ENCODE results near the gene SIAE. TPM values are rescaled to one million over a fixed set of nuclear protein-coding genes. Genes with fewer than 3 reads are reported as not detected.

Gene SIAE
- total and polyA plus RNA-seq, 2 experiments from 2014 or later, result 24.0 to 35.5 TPM

GRCh38 chr11:124678416-124678815 lies 4.9 kb upstream of the SIAE start:
- H3K79me2 ChIP-seq, result no peaks in the 10 kb centered on the region
- TF ChIP-seq CTCF (IDR thresholded peaks at IDR 0.05; ENCODE audit: poor library complexity), result no peak
- no peak for TF ChIP-seq EZH2 (IDR thresholded peaks at IDR 0.05; ENCODE audit: borderline replicate concordance)
- TF ChIP-seq EZH2phosphoT487 (IDR thresholded peaks at IDR 0.05; ENCODE audit: low read depth, severe bottlenecking, unreplicated experiment), result no peak
- WGBS (ENCODE audit: low lambda C conversion rate, missing lambda C conversion rate), result 92% methylated on average over 5 of the region's 5 CpGs
- H3K9me2 ChIP-seq (replicated peaks; ENCODE audit: insufficient read depth), result no peaks in the 10 kb centered on the region
- no peak overlapping the region for H3K27ac ChIP-seq
- no peaks in the 10 kb centered on the region for H4K20me1 ChIP-seq (ENCODE audit: insufficient read depth, poor library complexity, severe bottlenecking)
- no peaks in the 10 kb centered on the region for H3K36me3 ChIP-seq (replicated peaks; ENCODE audit: insufficient read depth, low read depth)
- no peaks in the 10 kb centered on the region for H3K27me3 ChIP-seq
- H2AFZ ChIP-seq, result no peak overlapping the region
- H3K9me3 ChIP-seq (ENCODE audit: low read depth), result peaks cover 6% of the 10 kb centered on the region
- no peak overlapping the region for H3K4me2 ChIP-seq
- no peak overlapping the region for H3K4me3 ChIP-seq
- no peak for DNase-seq (ENCODE audit: low spot score)
- peaks cover 6% of the 10 kb centered on the region for H3K4me1 ChIP-seq (ENCODE audit: insufficient read depth)

- 84% methylated on average over 2 of the region's 2 CpGs for WGBS (ENCODE audit: low lambda C conversion rate, missing lambda C conversion rate)
- Histone ChIP-seq H2AFZ (no peak overlapping the region), H4K20me1 (ENCODE audit: insufficient read depth, poor library complexity, severe bottlenecking) (no peaks in the 10 kb centered on the region), H3K27me3 (no peaks in the 10 kb centered on the region), H3K9me3 (ENCODE audit: low read depth) (no peaks in the 10 kb centered on the region), H3K9me2 (replicated peaks; ENCODE audit: insufficient read depth) (no peaks in the 10 kb centered on the region), H3K36me3 (replicated peaks; ENCODE audit: insufficient read depth, low read depth) (no peaks in the 10 kb centered on the region), H3K4me2 (no peak overlapping the region), H3K79me2 (no peaks in the 10 kb centered on the region), H3K27ac (no peak overlapping the region), H3K4me1 (ENCODE audit: insufficient read depth) (peaks cover 6% of the 10 kb centered on the region), H3K4me3 (no peak overlapping the region)
- no peak for TF ChIP-seq EZH2 (IDR thresholded peaks at IDR 0.05; ENCODE audit: borderline replicate concordance)
- TF ChIP-seq CTCF (IDR thresholded peaks at IDR 0.05; ENCODE audit: poor library complexity), result no peak
- TF ChIP-seq EZH2phosphoT487 (IDR thresholded peaks at IDR 0.05; ENCODE audit: low read depth, severe bottlenecking, unreplicated experiment), result no peak
- DNase-seq (ENCODE audit: low spot score), result no peak
Observed at GRCh38 chr11:124676386-124676785, 2.8 kb upstream of the SIAE start.

GRCh38 chr11:124674571-124674970 lies 1.0 kb upstream of the SIAE start:
- WGBS (ENCODE audit: low lambda C conversion rate, missing lambda C conversion rate), result 87% methylated on average over 5 of the region's 5 CpGs
- TF ChIP-seq CTCF (IDR thresholded peaks at IDR 0.05; ENCODE audit: poor library complexity) (no peak), EZH2 (IDR thresholded peaks at IDR 0.05; ENCODE audit: borderline replicate concordance) (no peak), EZH2phosphoT487 (IDR thresholded peaks at IDR 0.05; ENCODE audit: low read depth, severe bottlenecking, unreplicated experiment) (no peak)
- Histone ChIP-seq H3K4me1 (ENCODE audit: insufficient read depth) (peaks cover 6% of the 10 kb centered on the region), H3K9me3 (ENCODE audit: low read depth) (no peaks in the 10 kb centered on the region), H3K27ac (peak overlapping the region; percentile 79), H3K79me2 (no peaks in the 10 kb centered on the region), H3K9me2 (replicated peaks; ENCODE audit: insufficient read depth) (no peaks in the 10 kb centered on the region), H3K4me3 (peak overlapping the region; percentile 34), H4K20me1 (ENCODE audit: insufficient read depth, poor library complexity, severe bottlenecking) (no peaks in the 10 kb centered on the region), H3K4me2 (peak overlapping the region; percentile 81), H3K36me3 (replicated peaks; ENCODE audit: insufficient read depth, low read depth) (no peaks in the 10 kb centered on the region), H3K27me3 (no peaks in the 10 kb centered on the region), H2AFZ (peak overlapping the region; percentile 85)
- no peak for DNase-seq (ENCODE audit: low spot score)

- DNase-seq (ENCODE audit: low spot score), result peak; percentile 7
- no peaks in the 10 kb centered on the region for H3K79me2 ChIP-seq
- H3K9me2 ChIP-seq (replicated peaks; ENCODE audit: insufficient read depth), result no peaks in the 10 kb centered on the region
- H3K27ac ChIP-seq, result peak overlapping the region; percentile 79
- no peaks in the 10 kb centered on the region for H3K9me3 ChIP-seq (ENCODE audit: low read depth)
- H3K27me3 ChIP-seq, result no peaks in the 10 kb centered on the region
- no peak for TF ChIP-seq EZH2 (IDR thresholded peaks at IDR 0.05; ENCODE audit: borderline replicate concordance)
- no peak for TF ChIP-seq EZH2phosphoT487 (IDR thresholded peaks at IDR 0.05; ENCODE audit: low read depth, severe bottlenecking, unreplicated experiment)
- TF ChIP-seq CTCF (IDR thresholded peaks at IDR 0.05; ENCODE audit: poor library complexity), result no peak
- H2AFZ ChIP-seq, result peak overlapping the region; percentile 85
- WGBS (ENCODE audit: low lambda C conversion rate, missing lambda C conversion rate), result 28% methylated on average over 17 of the region's 18 CpGs
- H3K4me2 ChIP-seq, result peak overlapping the region; percentile 81
- peaks cover 6% of the 10 kb centered on the region for H3K4me1 ChIP-seq (ENCODE audit: insufficient read depth)
- H3K36me3 ChIP-seq (replicated peaks; ENCODE audit: insufficient read depth, low read depth), result no peaks in the 10 kb centered on the region
- H4K20me1 ChIP-seq (ENCODE audit: insufficient read depth, poor library complexity, severe bottlenecking), result no peaks in the 10 kb centered on the region
- H3K4me3 ChIP-seq, result peak overlapping the region; percentile 34
Observed at GRCh38 chr11:124674168-124674517, 604 bp upstream of the SIAE start.

Data from hepatocyte (in vitro differentiated cells).